GM23338 (cell line): ENCODE results near the gene CTU2.

Experiments
- CREB1 ChIP-seq: fragments of 250-450 bp; sonication (Bioruptor Pico); IDR thresholded peaks from 2 replicates; pipeline ENCODE4 v1.5.0; 2020; ENCODE audit warnings: low read depth, mild to moderate bottlenecking, moderate library complexity
- EZH2 ChIP-seq: fragments of 200-600 bp; sonication (generic); IDR thresholded peaks from one replicate; pipeline ENCODE4 v1.8.0; 2017; ENCODE audit warnings: antibody characterized with exemption, mild to moderate bottlenecking, low read depth; ENCODE audit not compliant: unreplicated experiment
- EZH2phosphoT487 ChIP-seq: fragments of 200-600 bp; sonication (generic); IDR thresholded peaks from one replicate; pipeline ENCODE4 v1.8.1; 2018; ENCODE audit warnings: antibody characterized with exemption; ENCODE audit not compliant: unreplicated experiment
- JUNB ChIP-seq: IDR thresholded peaks from one replicate; pipeline ENCODE4 v1.6.1; 2016; ENCODE audit warnings: antibody characterized with exemption; ENCODE audit not compliant: unreplicated experiment
- NANOG ChIP-seq: IDR thresholded peaks from 2 replicates; pipeline ENCODE4 v1.6.1; 2016; ENCODE audit warnings: antibody characterized with exemption, borderline replicate concordance
- POLR2AphosphoS5 ChIP-seq: IDR thresholded peaks from 2 replicates; pipeline ENCODE4 v1.6.1; 2016; ENCODE audit warnings: antibody characterized with exemption, low read depth
- REST ChIP-seq: IDR thresholded peaks from one replicate; pipeline ENCODE4 v1.6.1; 2018; ENCODE audit warnings: antibody characterized with exemption; ENCODE audit not compliant: unreplicated experiment
- STAT1 ChIP-seq: IDR thresholded peaks from one replicate; pipeline ENCODE4 v1.6.1; 2016; ENCODE audit warnings: antibody characterized with exemption; ENCODE audit not compliant: unreplicated experiment
- ZNF114 ChIP-seq: fragments of 250-450 bp; sonication (Bioruptor Pico); IDR thresholded peaks from 2 replicates; pipeline ENCODE4 v1.5.0; 2020; ENCODE audit warnings: mild to moderate bottlenecking, moderate library complexity
- ZNF331 ChIP-seq: fragments of 250-450 bp; sonication (Bioruptor Pico); IDR thresholded peaks from 2 replicates; pipeline ENCODE4 v1.5.0; 2020; ENCODE audit warnings: low read depth, mild to moderate bottlenecking, moderate library complexity
- TF ChIP-seq, protein P1 (sequence below), 2 experiments: fragments of 200-600 bp in 1 of 2; sonication (generic) in 1 of 2; conservative IDR thresholded peaks; 2 replicates each; pipeline versions ENCODE4 v1.5.1 to v1.6.1; 2016 to 2017; ENCODE audit warnings: antibody characterized with exemption in 2 of 2, low read depth in 2 of 2, mild to moderate bottlenecking in 2 of 2, moderate library complexity in 1 of 2
- TF ChIP-seq, protein P2 (sequence below): IDR thresholded peaks from 2 replicates; pipeline ENCODE4 v1.6.1; 2016; ENCODE audit warnings: antibody characterized with exemption

DNA sequence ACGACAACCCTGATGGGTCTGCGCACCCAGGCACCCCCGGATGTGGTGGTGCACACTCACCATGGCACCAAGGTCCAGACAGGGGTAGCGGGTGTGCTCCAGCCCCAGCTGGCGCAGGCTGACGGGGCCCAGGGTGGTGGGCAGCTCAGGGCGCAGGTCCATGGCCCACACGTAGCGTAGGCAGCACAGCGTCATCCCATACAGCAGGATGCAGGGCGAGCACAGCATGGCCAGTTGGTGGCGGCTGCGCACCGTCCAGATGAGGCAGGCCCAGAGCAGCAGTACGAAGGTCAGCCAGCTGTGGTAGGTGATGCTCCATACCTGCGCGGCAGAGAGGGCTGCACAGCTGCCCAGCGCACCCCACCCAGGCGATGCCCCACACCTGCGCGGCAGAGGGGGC, 29.8 kb downstream of the CTU2 start:
- TF ChIP-seq, protein P1, sequence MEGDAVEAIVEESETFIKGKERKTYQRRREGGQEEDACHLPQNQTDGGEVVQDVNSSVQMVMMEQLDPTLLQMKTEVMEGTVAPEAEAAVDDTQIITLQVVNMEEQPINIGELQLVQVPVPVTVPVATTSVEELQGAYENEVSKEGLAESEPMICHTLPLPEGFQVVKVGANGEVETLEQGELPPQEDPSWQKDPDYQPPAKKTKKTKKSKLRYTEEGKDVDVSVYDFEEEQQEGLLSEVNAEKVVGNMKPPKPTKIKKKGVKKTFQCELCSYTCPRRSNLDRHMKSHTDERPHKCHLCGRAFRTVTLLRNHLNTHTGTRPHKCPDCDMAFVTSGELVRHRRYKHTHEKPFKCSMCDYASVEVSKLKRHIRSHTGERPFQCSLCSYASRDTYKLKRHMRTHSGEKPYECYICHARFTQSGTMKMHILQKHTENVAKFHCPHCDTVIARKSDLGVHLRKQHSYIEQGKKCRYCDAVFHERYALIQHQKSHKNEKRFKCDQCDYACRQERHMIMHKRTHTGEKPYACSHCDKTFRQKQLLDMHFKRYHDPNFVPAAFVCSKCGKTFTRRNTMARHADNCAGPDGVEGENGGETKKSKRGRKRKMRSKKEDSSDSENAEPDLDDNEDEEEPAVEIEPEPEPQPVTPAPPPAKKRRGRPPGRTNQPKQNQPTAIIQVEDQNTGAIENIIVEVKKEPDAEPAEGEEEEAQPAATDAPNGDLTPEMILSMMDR (conservative IDR thresholded peaks at IDR 0.05; ENCODE audit: low read depth in 2 of 2) = 0 out of 4 replicates have a peak, but pooled peaks of 1 of the 2 experiments have one; percentile 7
- TF ChIP-seq STAT1 = no peak
- no peak for TF ChIP-seq EZH2
- no peak for TF ChIP-seq EZH2phosphoT487
- TF ChIP-seq POLR2AphosphoS5 = no peak
- no peak for TF ChIP-seq JUNB
- TF ChIP-seq NANOG = no peak
- no peak for TF ChIP-seq REST
- no peak for TF ChIP-seq CREB1 (CRISPR knock-in tag)
- no peak for TF ChIP-seq ZNF114
- TF ChIP-seq, protein P2, sequence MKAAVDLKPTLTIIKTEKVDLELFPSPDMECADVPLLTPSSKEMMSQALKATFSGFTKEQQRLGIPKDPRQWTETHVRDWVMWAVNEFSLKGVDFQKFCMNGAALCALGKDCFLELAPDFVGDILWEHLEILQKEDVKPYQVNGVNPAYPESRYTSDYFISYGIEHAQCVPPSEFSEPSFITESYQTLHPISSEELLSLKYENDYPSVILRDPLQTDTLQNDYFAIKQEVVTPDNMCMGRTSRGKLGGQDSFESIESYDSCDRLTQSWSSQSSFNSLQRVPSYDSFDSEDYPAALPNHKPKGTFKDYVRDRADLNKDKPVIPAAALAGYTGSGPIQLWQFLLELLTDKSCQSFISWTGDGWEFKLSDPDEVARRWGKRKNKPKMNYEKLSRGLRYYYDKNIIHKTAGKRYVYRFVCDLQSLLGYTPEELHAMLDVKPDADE = no peak
- TF ChIP-seq ZNF331 (CRISPR knock-in tag) = no peak
